GM18951 (cell line): ENCODE results near the gene TAPBP.

Experiments used
- POLR2A ChIP-seq: IDR thresholded peaks from 4 replicates; pipeline ENCODE4 v1.6.1; 2011; ENCODE audit warnings: mild to moderate bottlenecking; ENCODE audit not compliant: insufficient read length, insufficient read depth; ENCODE audit errors: extremely low read depth
- in situ Hi-C: fragments of 300-500 bp; cut with MboI; formaldehyde crosslinking; loops from one replicate; pipeline ENCODE4 v1.12.0; 2022; ENCODE audit warnings: low sequenced_read_pairs, mixed read lengths, inconsistent platforms; ENCODE audit not compliant: unreplicated experiment

The TAPBP gene

DNA sequence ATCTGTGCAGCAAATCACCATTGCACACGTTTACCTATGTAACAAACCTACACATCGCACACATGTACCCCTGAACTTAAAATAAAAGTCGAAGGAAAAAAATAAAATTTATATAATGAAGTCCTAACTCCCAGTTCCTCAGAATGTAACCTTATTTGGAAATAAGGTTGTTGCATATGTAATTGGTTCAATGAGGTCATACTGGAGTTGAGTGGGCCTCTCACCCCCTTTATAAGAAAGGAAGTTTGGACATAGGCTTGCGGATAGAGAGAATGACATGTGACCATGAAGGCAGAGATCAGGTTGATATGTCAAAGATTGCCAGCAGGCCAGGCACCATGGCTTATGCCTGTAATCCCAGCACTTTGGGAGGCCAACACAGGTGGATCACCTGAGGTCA is 19.8 kb upstream of the TAPBP start:
- TF ChIP-seq POLR2A = no peak
- in situ Hi-C loops = no loop called here

DNA sequence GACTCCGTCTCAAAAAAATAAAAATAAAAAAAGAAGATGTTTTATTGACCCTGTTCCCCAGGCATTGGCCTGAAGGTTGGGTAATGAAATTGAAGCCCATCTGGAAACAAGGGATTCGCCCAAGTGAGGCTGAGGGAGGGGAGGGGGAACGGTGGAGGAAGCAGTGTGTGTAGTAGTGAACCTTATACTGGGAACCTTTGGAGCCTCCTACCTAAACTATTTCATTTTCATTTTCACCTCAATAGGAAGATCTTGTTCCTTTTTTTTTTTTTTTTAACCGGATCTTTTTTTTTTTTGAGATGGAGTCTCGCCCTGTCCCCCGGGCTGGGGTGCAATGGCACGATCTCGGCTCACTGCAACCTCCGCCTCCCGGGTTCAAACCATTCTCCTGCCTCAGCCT is 16.9 kb upstream of the TAPBP start:
- no peak for TF ChIP-seq POLR2A
- in situ Hi-C loops = no loop called here

DNA sequence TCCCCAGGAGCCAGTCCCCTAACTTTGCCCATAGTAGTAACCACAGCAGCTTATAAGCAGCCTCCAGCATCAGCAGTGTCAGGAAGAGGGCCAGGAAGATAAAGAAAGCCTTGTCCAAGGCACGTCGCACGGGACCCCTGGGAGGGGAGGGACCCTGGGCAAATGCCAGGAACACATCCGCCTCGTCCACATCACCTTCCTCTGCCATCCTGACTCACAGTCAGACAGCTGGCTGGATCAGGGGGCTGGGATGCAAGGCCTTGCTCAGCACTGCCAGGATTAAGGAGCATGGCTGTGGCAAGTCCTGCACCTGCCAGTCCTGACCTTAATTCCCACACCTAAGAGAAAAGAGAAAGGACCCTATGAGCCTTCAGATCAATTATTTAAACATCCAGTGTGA is 15.2 kb upstream of the TAPBP start:
- TF ChIP-seq POLR2A = no peak
- in situ Hi-C loops = no loop called here

DNA sequence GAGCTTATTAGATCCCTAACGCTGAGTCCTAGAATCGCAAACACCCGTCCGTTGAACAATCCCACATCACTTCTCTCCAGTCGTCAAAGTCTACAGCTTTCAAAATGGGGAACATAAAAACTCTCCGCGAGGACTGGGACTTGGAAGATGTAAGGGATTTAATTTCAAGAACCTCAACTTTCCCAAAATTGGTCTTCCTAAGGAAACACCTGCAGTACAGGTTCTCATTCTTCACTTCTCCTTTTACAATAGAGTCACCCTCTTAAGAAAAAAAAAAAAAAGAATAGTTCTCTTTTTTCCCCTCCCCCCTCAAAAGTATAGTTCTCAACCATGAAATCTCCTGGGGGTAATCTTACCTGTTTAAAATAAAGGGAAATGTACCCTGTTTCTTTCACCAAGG is 10.2 kb upstream of the TAPBP start:
- in situ Hi-C loops = no loop called here
- no peak for TF ChIP-seq POLR2A

DNA sequence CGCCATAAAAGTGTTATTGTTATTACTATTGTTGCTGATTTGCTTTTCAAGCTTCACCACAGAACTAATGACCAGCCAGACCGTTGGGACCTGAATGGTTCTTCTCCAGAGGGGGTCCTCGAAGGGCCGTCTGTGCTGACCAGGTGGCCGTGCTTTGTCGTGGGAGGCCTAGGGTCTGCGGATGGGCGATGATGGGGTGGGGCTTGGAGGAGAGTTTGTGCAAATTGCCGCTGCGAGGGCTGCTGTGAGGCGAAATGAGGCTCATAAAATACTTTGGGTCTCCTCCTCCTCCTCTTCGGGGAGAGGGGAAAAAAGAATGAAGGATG is 9.7 kb upstream of the TAPBP start:
- in situ Hi-C loops = no loop called here
- TF ChIP-seq POLR2A = no peak

DNA sequence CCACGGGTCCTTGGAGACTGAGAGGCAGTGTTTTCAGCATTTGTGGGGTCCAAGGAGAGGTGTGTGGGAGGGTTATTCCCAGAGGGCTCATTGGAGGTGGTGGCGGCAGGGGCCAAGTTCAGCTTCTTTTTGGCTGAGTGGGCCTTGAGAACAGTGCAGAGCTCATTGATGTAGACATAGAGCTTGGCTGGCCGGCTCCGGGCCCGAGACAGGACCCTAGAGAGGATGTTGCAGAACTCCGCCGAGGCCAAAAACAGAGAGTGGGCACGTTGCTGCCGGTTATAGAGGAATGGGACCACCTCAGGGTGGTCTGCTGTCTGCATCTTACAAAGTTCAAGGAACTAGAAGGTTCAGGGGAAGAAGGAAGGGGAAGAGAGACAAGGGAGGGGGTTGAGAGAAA is 7.3 kb upstream of the TAPBP start:
- in situ Hi-C loops = no loop called here
- no peak for TF ChIP-seq POLR2A

DNA sequence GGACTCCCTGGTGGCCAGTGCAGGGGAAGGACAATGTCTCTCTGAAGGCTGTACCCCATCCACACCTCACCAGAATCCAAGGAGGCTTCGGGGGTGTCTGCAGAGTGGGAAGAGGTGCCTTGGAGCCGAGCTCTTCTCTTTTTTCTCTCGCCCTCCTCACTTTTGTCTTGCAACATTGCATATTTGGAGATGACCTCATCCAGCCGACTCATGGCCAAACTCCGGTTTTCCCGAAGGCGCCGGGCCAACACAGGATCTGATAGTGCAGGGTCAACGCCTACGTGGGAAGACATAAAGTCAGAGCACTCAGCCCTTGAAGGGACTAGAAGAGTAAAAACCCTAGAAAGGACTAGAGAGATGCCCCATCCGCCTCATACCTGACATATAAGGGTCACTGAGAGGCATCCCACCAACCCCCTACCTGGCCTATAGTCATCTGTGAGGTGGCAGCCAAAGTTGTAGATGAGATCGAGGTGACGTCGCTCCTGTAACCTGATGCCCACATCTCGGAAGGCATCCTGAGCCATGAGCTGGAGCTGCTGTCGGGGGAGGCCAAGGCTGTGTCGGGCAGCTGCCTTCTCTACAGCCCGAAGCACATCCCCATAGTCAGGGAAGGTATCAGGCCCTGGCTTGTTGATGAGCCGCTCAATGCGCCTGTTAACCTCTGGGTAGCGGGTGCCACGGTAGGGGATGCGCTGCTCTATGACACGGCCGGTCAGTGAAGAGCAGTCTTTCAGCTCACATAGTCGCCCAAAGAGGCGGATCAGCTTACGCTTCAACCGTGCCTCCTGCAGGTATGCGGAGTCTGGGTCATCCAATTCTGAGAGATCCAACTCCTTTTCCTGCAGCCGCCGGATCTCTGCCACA is 6.7 kb upstream of the TAPBP start:
- in situ Hi-C loops = no loop called here

DNA sequence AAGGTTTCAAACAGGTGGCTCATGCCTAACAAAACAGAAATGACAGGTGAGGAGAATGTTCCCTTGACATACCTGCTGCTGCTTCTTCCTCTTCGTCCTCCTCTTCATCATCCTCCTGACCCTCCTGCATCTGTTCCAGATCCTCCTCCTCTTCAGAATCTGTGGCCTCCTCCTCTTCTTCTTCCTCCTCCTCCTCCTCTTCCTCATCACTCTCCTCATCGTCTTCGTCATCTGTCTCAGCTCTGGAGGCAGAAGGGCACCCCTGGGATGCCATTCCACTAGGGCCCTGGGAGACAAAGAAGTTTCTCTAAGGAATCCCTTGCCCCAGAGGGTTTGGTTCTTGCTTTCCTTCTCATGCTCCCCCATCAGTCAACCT is 6.0 kb upstream of the TAPBP start:
- TF ChIP-seq POLR2A = no peak
- in situ Hi-C loops = no loop called here

More for the DNA sequence above, 6.7 kb upstream of the TAPBP start:
- no peak for TF ChIP-seq POLR2A

DNA sequence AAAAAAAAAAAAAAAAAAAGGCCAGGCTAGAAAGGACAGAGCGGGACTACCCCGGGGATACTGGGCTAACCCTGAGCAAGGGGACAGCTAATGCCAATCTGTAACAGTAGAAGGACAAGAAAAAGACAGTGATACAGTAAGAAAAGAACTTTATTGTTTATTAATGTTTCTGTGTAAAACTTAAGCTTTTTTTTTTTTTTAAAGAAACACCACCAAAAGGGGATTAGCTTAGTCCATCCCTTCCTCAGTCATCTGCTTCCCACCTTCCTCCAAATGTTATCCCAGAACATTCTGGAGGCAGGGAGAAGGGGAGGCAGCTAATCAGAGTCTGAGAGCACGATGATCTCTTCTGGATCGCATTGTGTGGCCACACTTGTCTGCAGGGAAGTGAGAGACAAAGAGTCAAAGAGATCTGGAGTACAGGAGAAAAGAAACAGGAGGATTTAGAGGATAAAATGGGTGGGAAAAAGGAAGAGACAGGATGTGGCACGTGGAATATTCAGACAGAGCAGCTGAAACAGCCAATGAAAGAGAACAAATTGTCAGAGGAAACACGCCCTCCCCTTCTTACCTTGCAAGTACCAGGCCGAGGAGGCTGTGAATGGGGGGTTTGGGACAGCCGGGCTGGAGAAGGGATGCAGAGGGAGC is 4.7 kb upstream of the TAPBP start:
- in situ Hi-C loops = no loop called here
- no peak for TF ChIP-seq POLR2A

DNA sequence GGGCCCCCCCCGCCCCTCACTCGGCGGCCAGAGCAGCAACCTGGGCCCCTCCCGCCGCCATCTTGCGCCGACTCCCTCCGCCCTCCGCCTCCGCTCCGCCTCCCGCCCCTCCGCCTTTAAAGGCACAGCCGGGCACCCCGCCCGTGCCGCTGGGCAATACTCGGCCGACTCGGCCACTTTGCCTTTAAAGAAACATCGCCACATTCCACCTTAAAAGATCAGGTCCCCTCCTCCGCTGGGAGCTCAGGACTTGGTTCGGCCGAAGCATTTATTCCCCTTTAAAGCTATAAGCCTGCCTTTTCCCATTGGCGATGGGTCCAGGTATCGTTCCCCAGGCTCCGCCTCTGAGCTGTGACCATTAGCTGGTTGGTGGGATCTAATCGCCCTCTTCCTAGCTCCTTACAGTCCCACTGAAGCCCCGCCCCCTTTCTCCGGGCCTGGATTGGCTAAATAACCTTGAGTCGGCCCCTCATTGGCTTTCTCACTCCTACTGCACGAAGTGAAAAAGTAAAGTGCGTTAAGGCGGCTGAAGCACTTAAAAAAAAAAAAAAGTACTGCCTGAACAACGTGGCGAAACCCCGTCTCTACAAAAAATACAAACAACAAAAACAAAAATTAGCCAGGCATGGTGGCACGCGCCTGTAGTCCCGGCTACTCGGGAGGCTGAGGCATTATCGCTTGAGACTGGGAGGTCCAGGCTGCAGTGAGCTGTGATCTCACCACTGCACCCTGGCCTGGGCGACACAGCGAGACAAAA is 4.0 kb upstream of the TAPBP start, which contains the start of gene ZBTB22:
ZBTB22 (minus strand) TSS at position 76 of the 757 bp plus-strand sequence. CDS start 828 bp downstream, outside the sequence.
- in situ Hi-C loops = no loop called here
- peak; percentile 56 for TF ChIP-seq POLR2A

DNA sequence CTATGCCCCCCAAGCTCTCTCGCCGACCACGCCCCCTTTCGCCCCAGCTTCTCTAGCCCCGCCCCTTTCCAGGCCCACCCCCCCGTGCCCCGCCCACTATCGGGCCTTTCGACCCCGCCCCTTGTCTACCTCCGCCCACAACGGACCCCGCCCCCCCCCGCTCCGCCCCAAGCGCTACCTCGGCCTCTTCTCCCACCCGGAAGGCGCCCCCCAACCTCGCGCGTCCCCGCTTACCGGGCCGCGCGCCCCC is 3.5 kb upstream of the TAPBP start:
- in situ Hi-C loops = no loop called here
- no peak for TF ChIP-seq POLR2A

DNA sequence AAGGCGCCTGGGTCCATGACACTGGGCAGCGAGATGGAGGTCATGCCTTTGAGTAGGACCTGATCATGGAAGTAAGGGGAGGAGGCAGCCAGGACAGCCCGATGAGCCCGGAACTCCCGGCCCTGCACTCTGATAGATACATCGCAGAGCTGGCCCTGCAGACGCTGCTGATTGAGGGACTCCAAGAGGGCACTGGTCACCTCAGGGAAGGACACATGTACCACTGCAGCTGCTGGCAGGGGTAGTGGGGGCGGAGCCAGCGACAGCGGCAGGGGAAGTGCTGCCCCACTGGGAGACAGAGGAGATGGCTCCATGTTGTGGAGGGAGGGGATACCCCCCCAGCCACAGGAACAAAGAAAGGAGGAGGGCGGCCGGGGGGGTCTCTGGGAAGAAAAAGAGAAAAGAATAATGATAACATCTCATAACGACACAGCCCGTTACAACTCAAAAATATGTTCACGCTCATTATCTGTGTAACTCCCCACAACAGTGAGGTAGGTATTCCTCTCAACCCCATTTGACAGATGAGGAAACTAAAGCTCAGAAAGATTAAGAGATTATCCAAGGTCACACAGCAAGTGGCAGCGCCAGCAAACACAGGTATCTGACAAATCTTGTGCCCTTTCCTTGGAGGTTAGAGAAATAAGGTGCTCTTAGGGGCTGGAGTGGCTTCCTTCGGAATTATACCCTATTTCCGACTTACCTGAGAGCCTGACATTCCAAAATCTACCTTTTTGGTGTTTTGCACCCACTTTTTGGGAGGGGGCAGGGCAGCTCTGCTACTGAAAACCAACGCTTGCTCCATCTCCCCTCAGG is 2.9 kb upstream of the TAPBP start:
- TF ChIP-seq POLR2A = no peak
- in situ Hi-C loops = no loop called here
